K562 (cell line): ENCODE results near the gene ZNF618. TPM values are rescaled to one million over a fixed set of nuclear protein-coding genes. Genes with fewer than 3 reads are reported as not detected.

ENCODE experiments used
- ATAC-seq: fragments of 200-7000 bp; cut with Tn5 transposase; 3 replicates; pipeline ENCODE4 v1.9.1; 2020; ENCODE audit warnings: moderate library complexity
- BruUV-seq: library from RNA; stranded (reverse); fragments of 400-500 nt; replicated peaks from 2 replicates; lab custom pipeline; 2021; lab: Mats Ljungman, UMichigan
- CTCF ChIA-PET: fragments of 300-600 bp; formaldehyde crosslinking; extraction: SDS; loops from one replicate; lab custom pipeline; 2021; ENCODE audit warnings: low intra/inter-chr PET ratio; lab: Yijun Ruan, JAX
- POLR2A ChIA-PET: fragments of 300-600, 350-650 bp; sonication (Branson Sonifier 250); formaldehyde crosslinking; extraction: SDS; loops from one replicate; lab custom pipeline; 2021; ENCODE audit warnings: antibody characterized with exemption, inconsistent platforms; lab: Yijun Ruan, JAX
- DNase-seq, 4 experiments: peaks; one replicate each; pipeline versions ENCODE4 v3.0.0 to v3.0.0-alpha.2; 2011 to 2018; ENCODE audit warnings: low spot score in 3 of 4, mixed read lengths in 3 of 4; ENCODE audit errors: extremely low read depth in 1 of 4
- FAIRE-seq: peaks from 2 replicates; lab custom pipeline; 2011; peaks lifted over from hg19 to GRCh38; lab: Jason Lieb, UNC
- H2AFZ ChIP-seq: 2 replicates; pipeline ENCODE4 v1.6.0; 2011; ENCODE audit warnings: low read depth, low read length, control low read depth, inconsistent platforms
- H3K27ac ChIP-seq: fragments of 200-600 bp; 3 replicates; pipeline ENCODE4 v1.8.0; 2011; ENCODE audit warnings: low read depth, mild to moderate bottlenecking, control low read depth, inconsistent platforms, low read length, moderate library complexity, mixed read lengths; ENCODE audit errors: extremely low read depth
- H3K27me3 ChIP-seq, 2 experiments: fragments of 300-600 bp in 1 of 2; 2 replicates in 1 of 2; 3 replicates in 1 of 2; pipeline versions ENCODE4 v1.6.0 to v1.8.0; 2011; ENCODE audit warnings: inconsistent platforms in 2 of 2, low read length in 2 of 2, mild to moderate bottlenecking in 1 of 2, mixed read lengths in 1 of 2, moderate library complexity in 1 of 2; ENCODE audit not compliant: control insufficient read depth in 2 of 2, insufficient read depth in 2 of 2
- H3K36me3 ChIP-seq: fragments of 300-600 bp; 3 replicates; pipeline ENCODE4 v1.8.0; 2011; ENCODE audit warnings: mild to moderate bottlenecking, low read length, inconsistent platforms; ENCODE audit not compliant: control insufficient read depth, insufficient read depth
- H3K4me1 ChIP-seq, 2 experiments: fragments of 200-600 bp in 1 of 2; replicated peaks in 1 of 2; 2 replicates in 1 of 2; 3 replicates in 1 of 2; pipeline versions ENCODE4 v1.5.1 to v1.8.0; 2011; ENCODE audit warnings: inconsistent platforms in 2 of 2, low read length in 2 of 2, mild to moderate bottlenecking in 1 of 2, mixed read lengths in 1 of 2, moderate library complexity in 1 of 2; ENCODE audit not compliant: control insufficient read depth in 2 of 2, insufficient read depth in 2 of 2
- H3K4me2 ChIP-seq: 2 replicates; pipeline ENCODE4 v1.6.1; 2011; ENCODE audit warnings: low read length, control low read depth, inconsistent platforms, mixed read lengths; ENCODE audit not compliant: insufficient read depth
- H3K4me3 ChIP-seq: fragments of 200-600 bp; sonication (generic), shearing (Covaris generic); 2 replicates; pipeline ENCODE4 v1.5.1; 2016; ENCODE audit warnings: control low read depth, inconsistent platforms
- H3K79me2 ChIP-seq: fragments of 200-600 bp; 3 replicates; pipeline ENCODE4 v1.8.0; 2011; ENCODE audit warnings: low read length, inconsistent platforms; ENCODE audit not compliant: control insufficient read depth, insufficient read depth
- H3K9ac ChIP-seq, 2 experiments: 2 replicates each; pipeline versions ENCODE4 v1.6.0 to v1.6.1; 2011; ENCODE audit warnings: low read depth in 2 of 2, low read length in 2 of 2, control low read depth in 1 of 2, inconsistent platforms in 1 of 2, mild to moderate bottlenecking in 1 of 2, mixed read lengths in 1 of 2; ENCODE audit not compliant: insufficient read depth in 1 of 2
- H3K9me1 ChIP-seq: one replicate; pipeline ENCODE4 v1.6.0; 2011; ENCODE audit warnings: inconsistent platforms, mild to moderate bottlenecking, low read length, moderate library complexity; ENCODE audit not compliant: control insufficient read depth, insufficient read depth
- H3K9me3 ChIP-seq: replicated peaks from 2 replicates; pipeline ENCODE4 v1.5.1; 2011; ENCODE audit warnings: low read depth, low read length, inconsistent platforms; ENCODE audit not compliant: control insufficient read depth, insufficient read depth
- H4K20me1 ChIP-seq: replicated peaks from 2 replicates; pipeline ENCODE4 v1.6.1; 2011; ENCODE audit warnings: low read length, inconsistent platforms, mixed read lengths; ENCODE audit not compliant: control insufficient read depth, insufficient read depth
- C11orf30 ChIP-seq: fragments of 450-650 bp; IDR thresholded peaks from 2 replicates; pipeline ENCODE4 v1.6.1; 2016; ENCODE audit warnings: low read depth, mild to moderate bottlenecking
- ESRRB ChIP-seq: fragments of 250-450 bp; sonication (Bioruptor Pico); IDR thresholded peaks from 2 replicates; pipeline ENCODE4 v1.5.0; 2020; ENCODE audit warnings: mild to moderate bottlenecking, moderate library complexity, borderline replicate concordance
- KDM5B ChIP-seq: fragments of 200-600 bp; sonication (generic); IDR thresholded peaks from 2 replicates; pipeline ENCODE4 v1.6.1; 2012; ENCODE audit warnings: low read depth, mild to moderate bottlenecking, moderate library complexity, low read length, control low read depth, inconsistent platforms; ENCODE audit not compliant: insufficient replicate concordance
- MAZ ChIP-seq, 2 experiments: fragments of 450-650 bp in 1 of 2; sonication (generic) in 1 of 2; formaldehyde crosslinking; IDR thresholded peaks in 1 of 2; conservative IDR thresholded peaks in 1 of 2; 2 replicates each; pipeline versions ENCODE4 v1.4.0 to v1.5.0; 2020; ENCODE audit warnings: mild to moderate bottlenecking in 1 of 2, missing genetic modification reagents in 1 of 2
- MGA ChIP-seq: fragments of 450-650 bp; IDR thresholded peaks from 2 replicates; pipeline ENCODE4 v1.6.1; 2016; ENCODE audit warnings: mild to moderate bottlenecking, moderate library complexity
- POLR2G ChIP-seq: fragments of 200-400 bp; formaldehyde crosslinking; IDR thresholded peaks from 2 replicates; pipeline ENCODE4 v1.6.1; 2017; ENCODE audit warnings: low read depth, mild to moderate bottlenecking, antibody characterized with exemption, low read length, moderate library complexity
- THRA ChIP-seq: fragments of 450-650 bp; IDR thresholded peaks from 2 replicates; pipeline ENCODE4 v1.6.1; 2017; ENCODE audit warnings: mild to moderate bottlenecking, moderate library complexity
- ZNF551 ChIP-seq: fragments of 250-450 bp; sonication (Bioruptor Pico); IDR thresholded peaks from 2 replicates; pipeline ENCODE4 v1.5.0; 2021; ENCODE audit warnings: mild to moderate bottlenecking, moderate library complexity
- whole genome bisulfite sequencing: fragments of 100-300 bp; shearing (Covaris generic); methylation state at CpG from one replicate; pipeline ENCODE4 v1.1.6; 2016; ENCODE audit warnings: low coverage, mixed read lengths; ENCODE audit not compliant: insufficient coverage; ENCODE audit errors: missing lambda C conversion rate; 5-methylcytosine and 5-hydroxymethylcytosine counted together
- in situ Hi-C: fragments of 300-500 bp; cut with MboI; formaldehyde crosslinking; loops from 4 replicates; pipeline ENCODE4 v1.15.0; 2018; ENCODE audit warnings: inconsistent platforms, mixed read lengths
- intact Hi-C: fragments of 100-400 bp; cut with micrococcal nuclease; formaldehyde crosslinking; loops from 2 replicates; pipeline ENCODE4 v1.14.2; 2022
- polyA plus RNA-seq, 8 experiments: library from polyadenylated mRNA; depleted of rRNA in 4 of 8; stranded (reverse) in 5 of 8; unstranded in 3 of 8; fragments of >200 nt; fragmentation: Nextera tagmentation in 2 of 8; fragmentation: Illumina TruSeq in 1 of 8; extraction: Ambion mirVana in 2 of 8; extraction: Trizol in 1 of 8; gene quantifications; 2 replicates each; pipeline versions ENCODE4 v1.2.1 to v1.2.3, GENCODE V29; 2011 to 2014; ENCODE audit warnings: inconsistent platforms in 1 of 8, missing spikeins in 1 of 8
- total RNA-seq, 7 experiments: library from RNA; depleted of rRNA in 6 of 7; stranded (reverse); fragments of >200 nt in 6 of 7; fragmentation: Illumina TruSeq in 2 of 7; extraction: Trizol in 2 of 7; gene quantifications; 2 replicates each; pipeline versions ENCODE4 v1.2.1 to v1.2.3, GENCODE V29; 2011 to 2021; ENCODE audit warnings: low replicate concordance in 1 of 7

Gene ZNF618
- total and polyA plus RNA-seq, 9 of the 15 experiments (the other 6 are each of a cell fraction or from before 2014, with no cell fraction given), result 0.08 to 13.7 (median 3.4) TPM

GRCh38 chr9:113935677-113936380 lies 59.7 kb downstream of the ZNF618 start:
- intact Hi-C loops, result no loop called here
- peaks cover 6% of the 10 kb centered on the region; the same call in 2 of the 3 replicates for H3K79me2 ChIP-seq
- no peak for ATAC-seq
- TF ChIP-seq C11orf30 (no peak), ZNF551 (no peak), POLR2G (no peak), MGA (no peak), ESRRB (CRISPR knock-in tag) (no peak), KDM5B (no peak), MAZ (CRISPR knock-in tag; conservative IDR thresholded peaks at IDR 0.05 in 1 of 2, IDR thresholded peaks at IDR 0.05 in 1 of 2) (no peak), THRA (no peak)

More at GRCh38 chr9:113935677-113936380, 59.7 kb downstream of the ZNF618 start:
- no TSS peak for BruUV-seq
- FAIRE-seq (no peak), DNase-seq (no peak)
- WGBS, result 54% methylated on average over 10 of the region's 10 CpGs
- Histone ChIP-seq H3K9ac (no peak overlapping the region), H2AFZ (no peak overlapping the region), H3K4me2 (no peak overlapping the region), H4K20me1 (peaks cover 11% of the 10 kb centered on the region), H3K27me3 (peaks cover 0 to 4% of the 10 kb centered on the region in 2 experiments; a peak in 1 of 5 replicates), H3K27ac (no peak overlapping the region), H3K36me3 (no peaks in the 10 kb centered on the region), H3K4me1 (no peaks in the 10 kb centered on the region; a peak in 1 of 5 replicates), H3K9me1 (no peaks in the 10 kb centered on the region), H3K4me3 (no peak overlapping the region), H3K9me3 (no peaks in the 10 kb centered on the region)
- CTCF ChIA-PET, result no interaction called here
- POLR2A ChIA-PET, result no interaction called here
- in situ Hi-C loops, result no loop called here
